ENCODE results near the gene SIRPD.
A peak's percentile ranks its signal among the peaks of the same experiment; 100 is the strongest.

Gene SIRPD

DNA sequence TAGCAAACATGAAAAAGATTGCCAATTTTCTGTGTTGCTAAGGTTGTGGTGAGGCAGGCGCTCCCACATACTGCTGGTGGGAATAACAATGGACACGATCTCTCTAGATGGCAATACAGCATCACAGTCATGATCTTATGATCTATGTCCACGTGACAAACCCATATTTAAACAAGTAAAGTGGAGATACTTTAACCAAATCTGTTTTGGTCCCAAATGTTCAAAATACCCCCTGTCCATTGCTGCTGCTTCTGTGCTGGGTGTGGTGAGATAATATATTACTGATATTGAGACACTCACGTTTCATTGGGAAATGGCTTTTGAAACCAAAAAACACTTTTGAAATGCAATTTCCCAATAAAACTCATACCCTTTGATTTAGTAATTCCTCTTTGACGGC is 23.0 kb downstream of the SIRPD start:
- Histone ChIP-seq H3K36me3 (no peaks in the 10 kb centered on the region), H3K9ac (no peak overlapping the region), H3K27me3 (no peaks in the 10 kb centered on the region), H3K4me3 (no peak overlapping the region), H3K9me3 (replicated peaks in 1 of 11) (peaks cover 0 to 3% (median 0%) of the 10 kb centered on the region in 11 experiments; a peak in 4 of 22 replicates), H4K20me1 (no peaks in the 10 kb centered on the region), H3K4me1 (peaks cover 19 to 50% (median 37%) of the 10 kb centered on the region in 10 experiments), H3K27ac (peak overlapping the region in 1 of 11 experiments; percentile 28; a peak in 2 of 22 replicates), H3K4me2 (peak overlapping the region in 2 of 11 experiments; percentile 30 to 93; a peak in 2 of 22 replicates)
- TF ChIP-seq Cebpa-rat (IDR thresholded peaks at IDR 0.05), result no peak

DNA sequence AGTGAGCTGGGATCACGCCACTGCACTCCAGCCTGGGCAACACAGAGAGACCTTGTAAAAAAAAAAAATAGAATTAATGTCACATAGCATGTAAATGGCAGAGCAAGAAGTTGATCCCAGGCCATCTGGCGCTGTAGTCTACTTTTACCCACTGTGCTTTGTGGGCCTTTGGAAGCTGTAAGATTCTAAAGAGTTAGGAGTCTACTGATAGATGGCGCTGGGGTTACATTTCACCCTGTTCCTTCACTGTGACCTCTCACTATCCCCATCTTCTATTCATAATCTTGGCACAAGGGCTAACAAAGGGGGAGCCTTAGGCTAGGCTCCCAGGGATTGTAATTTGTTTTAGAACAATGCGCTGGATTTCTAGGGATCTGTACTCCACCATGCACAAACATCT is 24.4 kb downstream of the SIRPD start:
- Histone ChIP-seq H3K4me1 (peaks cover 15 to 47% (median 28%) of the 10 kb centered on the region in 10 experiments), H3K27me3 (no peaks in the 10 kb centered on the region), H3K9me3 (replicated peaks in 1 of 11) (no peaks in the 10 kb centered on the region; a peak in 1 of 22 replicates), H3K36me3 (no peaks in the 10 kb centered on the region), H3K27ac (peak overlapping the region in 1 of 11 experiments; percentile 4; a peak in 1 of 22 replicates), H3K4me2 (no peak overlapping the region), H4K20me1 (no peaks in the 10 kb centered on the region), H3K4me3 (no peak overlapping the region), H3K9ac (no peak overlapping the region)
- TF ChIP-seq Cebpa-rat (IDR thresholded peaks at IDR 0.05), result no peak

DNA sequence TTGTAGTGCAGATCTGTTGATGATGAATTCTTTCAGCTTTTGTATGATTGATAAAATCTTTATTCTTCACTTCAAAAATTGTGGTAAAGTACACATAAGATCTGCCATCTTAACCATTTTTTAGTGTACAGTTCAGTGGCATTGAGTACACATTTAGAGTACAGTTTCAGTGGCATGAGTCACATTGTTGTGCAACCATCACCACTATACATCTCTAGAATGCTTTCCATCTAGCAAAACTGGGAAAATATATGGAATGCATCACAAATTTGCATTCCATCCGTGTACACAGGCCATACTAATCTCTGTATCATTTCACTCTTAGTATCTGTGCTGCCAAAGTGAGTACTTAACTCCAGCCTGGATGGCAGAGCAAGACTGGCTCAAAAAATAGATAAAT is 28.7 kb downstream of the SIRPD start:
- Histone ChIP-seq H4K20me1 (no peaks in the 10 kb centered on the region), H3K9me3 (replicated peaks in 1 of 11) (peaks cover 0 to 6% (median 4%) of the 10 kb centered on the region in 11 experiments; a peak in 8 of 22 replicates), H3K27ac (no peak overlapping the region), H3K9ac (no peak overlapping the region), H3K4me2 (0 out of 22 replicates have a peak overlapping the region, but pooled peaks of 2 of the 11 experiments have one; percentile 6 to 10), H3K36me3 (no peaks in the 10 kb centered on the region), H3K4me3 (no peak overlapping the region), H3K4me1 (peaks cover 0 to 30% (median 7%) of the 10 kb centered on the region in 10 experiments; a peak in 12 of 20 replicates), H3K27me3 (no peaks in the 10 kb centered on the region)
- 0 out of 22 replicates have a peak, but pooled peaks of 1 of the 11 experiments have one; percentile 31 for TF ChIP-seq Cebpa-rat (IDR thresholded peaks at IDR 0.05)

DNA sequence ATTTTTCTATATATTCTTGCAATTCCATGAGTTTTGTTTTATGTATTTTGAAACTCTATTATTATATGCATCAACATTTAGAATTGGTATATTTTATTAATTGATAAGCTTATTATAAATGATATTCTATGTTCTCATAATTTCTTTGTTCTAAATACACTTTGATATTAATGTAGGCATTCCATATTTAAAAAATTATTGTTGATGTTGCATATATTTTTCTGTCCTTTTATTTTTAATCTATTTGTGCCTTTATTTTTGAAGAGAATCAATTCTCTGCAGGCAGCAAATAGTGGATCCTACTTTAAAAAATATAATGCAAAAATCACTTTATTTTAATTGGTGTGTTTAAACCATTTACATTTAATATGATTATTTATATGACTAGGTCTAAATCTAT is 29.6 kb downstream of the SIRPD start:
- H4K20me1 ChIP-seq, result no peaks in the 10 kb centered on the region
- H3K9ac ChIP-seq, result no peak overlapping the region
- peaks cover 0 to 6% (median 4%) of the 10 kb centered on the region in 11 experiments; a peak in 8 of 22 replicates for H3K9me3 ChIP-seq (replicated peaks in 1 of 11)
- H3K4me2 ChIP-seq, result no peak overlapping the region
- H3K27me3 ChIP-seq, result no peaks in the 10 kb centered on the region
- no peak overlapping the region for H3K4me3 ChIP-seq
- no peak for TF ChIP-seq Cebpa-rat (IDR thresholded peaks at IDR 0.05)
- no peaks in the 10 kb centered on the region for H3K36me3 ChIP-seq
- peaks cover 0 to 36% (median 13%) of the 10 kb centered on the region in 10 experiments; a peak in 12 of 20 replicates for H3K4me1 ChIP-seq
- H3K27ac ChIP-seq, result no peak overlapping the region

DNA sequence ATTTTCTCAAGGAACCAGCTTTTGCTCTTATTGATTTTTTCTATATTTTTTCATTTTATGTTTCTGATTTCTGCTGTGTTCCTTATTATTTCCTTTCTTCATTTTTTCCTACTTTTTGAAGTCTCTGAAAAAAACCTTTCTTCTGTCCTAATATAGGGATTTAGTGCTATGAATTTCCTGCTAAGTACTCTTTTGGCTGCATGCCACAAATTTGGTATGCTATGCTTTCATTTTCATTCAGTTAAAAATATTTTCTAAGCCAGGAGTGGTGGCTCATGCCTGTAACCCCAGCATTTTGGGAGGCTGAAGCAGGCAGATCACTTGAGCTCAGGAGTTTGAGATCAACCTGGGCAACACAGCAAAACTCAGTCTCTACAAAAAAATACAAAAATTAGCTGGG is 30.6 kb downstream of the SIRPD start:
- peaks cover 0 to 3% (median 0%) of the 10 kb centered on the region in 11 experiments; a peak in 1 of 22 replicates for H3K27me3 ChIP-seq
- peaks cover 0 to 6% (median 4%) of the 10 kb centered on the region in 11 experiments; a peak in 8 of 22 replicates for H3K9me3 ChIP-seq (replicated peaks in 1 of 11)
- H3K36me3 ChIP-seq, result no peaks in the 10 kb centered on the region
- H3K4me1 ChIP-seq, result peaks cover under 1 to 36% (median 13%) of the 10 kb centered on the region in 10 experiments; a peak in 15 of 20 replicates
- no peak overlapping the region for H3K27ac ChIP-seq
- no peak for TF ChIP-seq Cebpa-rat (IDR thresholded peaks at IDR 0.05)
- H3K4me2 ChIP-seq, result peak overlapping the region in 4 of 11 experiments; percentile 24 to 50 (median 39); a peak in 6 of 22 replicates
- H3K4me3 ChIP-seq, result no peak overlapping the region
- H3K9ac ChIP-seq, result no peak overlapping the region
- no peaks in the 10 kb centered on the region for H4K20me1 ChIP-seq

DNA sequence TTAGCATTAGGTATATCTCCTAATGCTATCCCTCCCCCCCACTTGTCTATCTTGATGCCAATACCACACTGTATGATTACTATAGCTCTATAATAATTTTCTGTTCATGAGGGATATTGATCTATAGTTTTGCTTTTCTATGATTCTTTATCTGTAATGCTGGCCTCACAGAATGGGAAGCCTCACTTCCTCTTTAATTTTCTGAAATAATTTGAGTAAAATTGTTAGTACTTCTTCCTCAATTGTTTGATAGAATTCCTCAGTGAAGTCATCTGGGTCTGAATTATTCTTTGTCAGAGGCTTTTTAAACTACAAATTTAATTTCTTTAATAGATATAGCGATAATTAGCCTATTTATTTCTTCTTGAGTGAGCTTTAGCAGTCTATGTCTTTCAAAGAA is 31.2 kb downstream of the SIRPD start:
- H3K9me3 ChIP-seq (replicated peaks in 1 of 11), result peaks cover 0 to 6% (median 4%) of the 10 kb centered on the region in 11 experiments; a peak in 8 of 22 replicates
- no peaks in the 10 kb centered on the region for H3K36me3 ChIP-seq
- no peak overlapping the region for H3K9ac ChIP-seq
- H3K4me3 ChIP-seq, result no peak overlapping the region
- H3K27me3 ChIP-seq, result peaks cover 0 to 6% (median 0%) of the 10 kb centered on the region in 11 experiments; a peak in 4 of 22 replicates
- peak overlapping the region in 3 of 11 experiments; percentile 1 to 35 (median 21); a peak in 4 of 22 replicates for H3K4me2 ChIP-seq
- H3K27ac ChIP-seq, result no peak overlapping the region
- H4K20me1 ChIP-seq, result no peaks in the 10 kb centered on the region
- H3K4me1 ChIP-seq, result peaks cover 6 to 36% (median 18%) of the 10 kb centered on the region in 10 experiments
- no peak for TF ChIP-seq Cebpa-rat (IDR thresholded peaks at IDR 0.05)

DNA sequence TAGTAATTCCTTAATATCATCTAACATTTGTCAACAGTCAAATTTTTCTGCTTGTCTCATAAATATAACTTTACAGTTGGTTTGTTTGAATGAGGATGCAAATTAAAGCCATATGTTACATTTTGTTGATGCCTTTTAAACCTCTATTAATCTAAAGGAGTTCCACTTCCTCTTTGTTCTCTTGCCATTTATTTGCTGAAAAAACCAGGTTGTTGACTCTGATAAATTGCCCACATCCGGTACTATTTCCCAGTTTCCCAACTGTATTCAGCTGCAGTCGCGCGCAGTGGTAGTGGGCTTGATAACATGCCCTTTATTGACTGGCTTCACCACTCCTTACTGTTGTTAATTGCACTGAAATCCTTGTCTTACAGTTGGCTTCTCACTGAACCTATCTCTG is 33.5 kb downstream of the SIRPD start:
- Histone ChIP-seq H3K4me3 (no peak overlapping the region), H3K9me3 (replicated peaks in 1 of 11) (peaks cover 0 to 6% (median 4%) of the 10 kb centered on the region in 11 experiments; a peak in 8 of 22 replicates), H4K20me1 (no peaks in the 10 kb centered on the region), H3K27ac (peak overlapping the region in 9 of 11 experiments; percentile 50 to 71 (median 63); a peak in 18 of 22 replicates), H3K4me2 (peak overlapping the region in 9 of 11 experiments; percentile 17 to 71 (median 42); a peak in 16 of 22 replicates), H3K9ac (peak overlapping the region in 1 of 11 experiments; percentile 2; a peak in 2 of 22 replicates), H3K4me1 (peaks cover 21 to 46% (median 31%) of the 10 kb centered on the region in 10 experiments), H3K36me3 (no peaks in the 10 kb centered on the region), H3K27me3 (peaks cover 0 to 16% (median 0%) of the 10 kb centered on the region in 11 experiments; a peak in 5 of 22 replicates)
- no peak for TF ChIP-seq Cebpa-rat (IDR thresholded peaks at IDR 0.05)

DNA sequence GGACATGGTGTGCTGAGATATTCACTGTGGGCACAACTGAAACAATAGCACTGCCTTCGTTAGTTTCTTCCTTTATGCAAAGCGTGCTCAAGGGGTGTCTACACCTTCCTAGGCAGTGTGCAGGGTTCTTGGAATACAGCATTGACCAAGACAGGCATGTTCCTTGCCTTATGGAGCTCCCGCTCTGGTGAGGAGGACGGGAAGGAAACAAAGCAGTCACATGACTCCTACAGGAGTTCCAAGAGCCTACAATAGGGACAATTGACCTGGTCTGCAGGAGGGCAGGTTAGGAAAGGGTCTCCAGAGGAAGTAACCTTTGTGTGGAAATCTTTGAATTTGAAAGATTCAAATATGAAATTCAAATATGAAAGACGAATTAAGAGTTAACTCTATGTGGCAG is 40.5 kb downstream of the SIRPD start:
- H3K27me3 ChIP-seq, result peaks cover 0 to 14% (median 0%) of the 10 kb centered on the region in 11 experiments; a peak in 5 of 22 replicates
- no peak overlapping the region for H3K4me3 ChIP-seq
- no peak for TF ChIP-seq Cebpa-rat (IDR thresholded peaks at IDR 0.05)
- H3K4me1 ChIP-seq, result peaks cover 0 to 22% (median 19%) of the 10 kb centered on the region in 10 experiments; a peak in 17 of 20 replicates
- peaks cover 7 to 20% (median 12%) of the 10 kb centered on the region in 11 experiments; a peak in 19 of 22 replicates for H3K9me3 ChIP-seq (replicated peaks in 1 of 11)
- H3K4me2 ChIP-seq, result no peak overlapping the region
- H3K27ac ChIP-seq, result no peak overlapping the region
- peaks cover 0 to 12% (median 0%) of the 10 kb centered on the region in 11 experiments; a peak in 2 of 22 replicates for H3K36me3 ChIP-seq
- no peaks in the 10 kb centered on the region for H4K20me1 ChIP-seq
- no peak overlapping the region for H3K9ac ChIP-seq

DNA sequence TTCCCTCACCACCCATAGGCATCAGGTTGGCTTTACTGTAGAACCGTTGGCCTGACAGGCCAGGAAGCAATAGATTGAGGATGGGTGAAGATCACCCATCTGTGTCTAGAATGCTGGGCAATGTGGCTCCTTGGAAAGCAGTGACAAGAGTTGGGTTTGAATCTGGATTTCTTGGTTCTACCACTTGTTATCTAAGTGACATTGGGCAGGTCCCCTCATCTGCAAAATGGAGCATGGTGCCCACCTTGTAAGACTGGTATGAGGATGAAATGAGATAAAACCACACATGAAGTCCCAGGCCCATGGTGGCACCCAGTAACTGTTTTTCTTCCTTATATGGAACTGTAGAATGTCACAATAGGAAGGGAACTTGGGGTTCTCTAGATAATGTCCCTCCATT is 43.7 kb downstream of the SIRPD start:
- Histone ChIP-seq H3K4me2 (no peak overlapping the region), H3K9me3 (replicated peaks in 1 of 11) (peaks cover 7 to 20% (median 12%) of the 10 kb centered on the region in 11 experiments; a peak in 19 of 22 replicates), H3K4me3 (no peak overlapping the region), H3K36me3 (peaks cover 0 to 12% (median 0%) of the 10 kb centered on the region in 11 experiments; a peak in 2 of 22 replicates), H3K9ac (no peak overlapping the region), H3K4me1 (no peaks in the 10 kb centered on the region), H4K20me1 (no peaks in the 10 kb centered on the region), H3K27me3 (no peaks in the 10 kb centered on the region), H3K27ac (no peak overlapping the region)
- TF ChIP-seq Cebpa-rat (IDR thresholded peaks at IDR 0.05), result no peak

Measured in BLaER1 treated with 17β-estradiol and CSF1 and Interleukin-3, amounts not matched to agents 10 nM and 100 nM (cell line).